Mesodermal cell (in vitro differentiated cells): ENCODE results near the gene GPR39. TPM values are rescaled to one million over a fixed set of nuclear protein-coding genes. Genes with fewer than 3 reads are reported as not detected.

Experiments
- H3K27ac ChIP-seq: 2 replicates; pipeline ENCODE4 v1.7.0; 2013; ENCODE audit warnings: mild to moderate bottlenecking, low read depth, low read length, moderate library complexity; ENCODE audit not compliant: severe bottlenecking
- H3K36me3 ChIP-seq: 2 replicates; pipeline ENCODE4 v1.7.1; 2013; ENCODE audit warnings: mild to moderate bottlenecking, low read length, moderate library complexity; ENCODE audit not compliant: control insufficient read depth, insufficient read depth
- H3K4me1 ChIP-seq: one replicate; pipeline ENCODE4 v1.7.1; 2013; ENCODE audit warnings: mild to moderate bottlenecking, low read length; ENCODE audit not compliant: insufficient read depth, control insufficient read depth, poor library complexity, severe bottlenecking
- H3K4me3 ChIP-seq: 2 replicates; pipeline ENCODE4 v1.7.0; 2013; ENCODE audit warnings: low read length, control low read depth, mild to moderate bottlenecking; ENCODE audit not compliant: insufficient read depth, poor library complexity, severe bottlenecking; ENCODE audit errors: extremely low read depth
- H3K9me3 ChIP-seq: 2 replicates; pipeline ENCODE4 v1.7.1; 2013; ENCODE audit warnings: mild to moderate bottlenecking, low read length, moderate library complexity; ENCODE audit not compliant: control insufficient read depth
- WGBS, 2 experiments: methylation state at CpG; one replicate each; pipeline ENCODE4 v1.1.5; 2013; ENCODE audit warnings: missing lambda C conversion rate in 2 of 2; ENCODE audit not compliant: insufficient coverage in 2 of 2; 5-methylcytosine and 5-hydroxymethylcytosine counted together
- polyA plus RNA-seq, 2 experiments: library from polyadenylated mRNA; stranded (reverse); fragments of 50-300 nt; gene quantifications; one replicate each; pipeline ENCODE4 v1.2.3, GENCODE V29; 2013

GPR39 gene
- 0.37 TPM for polyA plus RNA-seq (2013, experiment 1 of 2)
- polyA plus RNA-seq (2013, experiment 2 of 2) = not detected

DNA sequence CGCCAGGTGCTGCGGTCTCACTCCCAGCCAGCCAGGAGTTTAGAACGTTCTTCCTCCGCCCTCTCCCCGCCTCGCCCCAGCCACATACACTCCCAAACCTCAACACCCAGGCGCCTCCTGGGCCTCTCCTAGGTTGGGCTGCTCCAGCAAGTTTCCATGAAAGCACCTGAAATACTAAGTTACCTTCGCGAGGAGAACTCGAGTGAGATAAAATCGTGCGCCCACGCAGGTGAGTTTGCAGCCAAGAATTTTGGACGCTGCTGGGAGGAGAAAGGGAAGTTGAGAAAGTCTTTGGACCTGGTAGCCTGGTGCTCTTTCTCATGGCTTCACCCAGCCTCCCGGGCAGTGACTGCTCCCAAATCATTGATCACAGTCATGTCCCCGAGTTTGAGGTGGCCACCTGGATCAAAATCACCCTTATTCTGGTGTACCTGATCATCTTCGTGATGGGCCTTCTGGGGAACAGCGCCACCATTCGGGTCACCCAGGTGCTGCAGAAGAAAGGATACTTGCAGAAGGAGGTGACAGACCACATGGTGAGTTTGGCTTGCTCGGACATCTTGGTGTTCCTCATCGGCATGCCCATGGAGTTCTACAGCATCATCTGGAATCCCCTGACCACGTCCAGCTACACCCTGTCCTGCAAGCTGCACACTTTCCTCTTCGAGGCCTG lies at the start of gene GPR39:
TSS of gene GPR39 (plus strand) at position 83 of the 673 bp plus-strand sequence.
- peaks cover 5% of the 10 kb centered on the region for H3K4me1 ChIP-seq
- H3K27ac ChIP-seq = peak within 1 kb of the TSS; percentile 82
- H3K4me3 ChIP-seq = peak within 1 kb of the TSS; percentile 43
- H3K36me3 ChIP-seq = no peaks in the 10 kb centered on the region
- 59 to 68% methylated on average over 16 to 20 of the region's 23 CpGs for WGBS, 2 experiments
- no peaks in the 10 kb centered on the region for H3K9me3 ChIP-seq

DNA sequence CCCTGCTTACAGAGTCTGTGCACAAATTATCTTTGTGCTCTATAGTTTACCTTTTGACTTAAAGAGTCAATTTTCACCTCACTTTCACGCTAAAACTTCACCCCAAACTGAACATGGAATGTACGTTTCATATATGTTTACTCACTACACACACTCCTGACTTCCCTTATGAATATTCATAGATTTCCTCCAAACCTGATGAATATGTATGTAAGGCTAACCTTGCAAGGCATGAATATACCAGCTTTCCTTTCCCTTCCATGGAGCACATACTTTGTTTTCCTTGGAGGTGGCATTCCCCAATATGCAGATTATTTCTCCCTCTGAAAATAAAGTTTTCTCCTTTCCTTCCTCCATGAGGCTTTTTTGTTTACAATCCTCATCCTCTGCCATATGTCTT lies 48.4 kb upstream of the GPR39 start:
- no peaks in the 10 kb centered on the region for H3K36me3 ChIP-seq

DNA sequence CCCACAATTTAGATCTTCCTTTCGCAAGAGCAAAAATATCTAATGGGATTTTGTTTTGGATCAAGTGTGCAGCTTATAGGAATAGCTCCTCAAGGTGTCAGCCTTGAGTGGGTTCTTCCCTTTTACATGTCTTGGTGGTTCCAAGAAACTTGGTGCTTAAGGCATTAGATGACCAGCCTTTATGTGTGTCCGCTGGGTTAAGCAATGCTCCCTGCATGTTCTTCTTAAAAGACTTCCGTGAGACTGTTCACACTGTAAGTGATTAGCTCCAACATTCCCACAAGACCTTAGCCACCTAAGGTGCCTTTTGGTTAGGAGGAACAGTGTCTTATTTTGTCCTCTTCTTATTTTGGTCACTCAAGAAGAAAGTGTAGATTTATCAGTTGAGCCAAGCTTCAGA lies 44.3 kb upstream of the GPR39 start:
- Histone ChIP-seq H3K4me1 (no peaks in the 10 kb centered on the region), H3K36me3 (no peaks in the 10 kb centered on the region), H3K4me3 (no peak overlapping the region), H3K27ac (no peak overlapping the region), H3K9me3 (no peaks in the 10 kb centered on the region)
- WGBS, 2 experiments = 93 to 100% methylated on average over 1 to 2 of the region's 3 CpGs

More for the DNA sequence above, 48.4 kb upstream of the GPR39 start:
- WGBS, 2 experiments = 33 to 40% methylated on average over 2 of the region's 2 CpGs
- no peak overlapping the region for H3K27ac ChIP-seq
- no peaks in the 10 kb centered on the region for H3K4me1 ChIP-seq
- no peak overlapping the region for H3K4me3 ChIP-seq
- H3K9me3 ChIP-seq = no peaks in the 10 kb centered on the region

DNA sequence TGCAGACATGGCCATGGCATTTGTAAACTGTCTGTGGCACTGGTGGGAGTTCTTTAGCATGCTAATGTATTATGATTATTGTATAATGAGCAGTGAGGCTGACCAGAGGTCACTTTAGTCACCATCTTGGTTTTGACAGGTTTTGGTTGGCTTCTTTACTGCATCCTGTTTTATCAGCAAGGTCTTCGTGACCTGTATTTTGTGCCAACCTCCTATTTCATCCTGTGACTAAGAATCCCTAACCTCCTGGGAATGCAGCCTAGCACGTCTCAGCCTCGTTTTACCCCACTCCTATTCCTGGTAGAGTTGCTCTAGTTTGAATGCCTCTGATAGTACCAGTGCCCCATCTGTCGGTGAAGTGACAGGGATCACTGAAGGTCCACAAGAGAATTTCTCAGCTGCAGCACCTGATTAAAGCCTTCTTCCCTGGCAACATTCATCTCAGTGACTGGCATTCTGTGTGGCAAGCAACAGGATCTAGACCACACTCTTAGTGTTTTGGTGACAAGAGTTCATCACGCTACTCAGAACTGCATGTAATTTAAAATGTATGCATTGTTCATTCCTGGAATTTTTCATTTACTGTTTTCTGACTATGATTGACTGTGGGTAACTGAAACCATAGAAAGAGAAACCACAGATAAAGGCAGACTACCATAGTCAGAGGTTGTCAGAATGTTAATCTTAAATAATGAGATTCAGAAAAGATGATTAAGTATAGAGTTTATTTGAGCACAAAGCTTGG lies 43.0 kb upstream of the GPR39 start:
- Histone ChIP-seq H3K27ac (no peak overlapping the region), H3K4me3 (no peak overlapping the region), H3K36me3 (no peaks in the 10 kb centered on the region), H3K9me3 (no peaks in the 10 kb centered on the region), H3K4me1 (no peaks in the 10 kb centered on the region)
- 63 to 92% methylated on average over 4 to 5 of the region's 5 CpGs for WGBS, 2 experiments

DNA sequence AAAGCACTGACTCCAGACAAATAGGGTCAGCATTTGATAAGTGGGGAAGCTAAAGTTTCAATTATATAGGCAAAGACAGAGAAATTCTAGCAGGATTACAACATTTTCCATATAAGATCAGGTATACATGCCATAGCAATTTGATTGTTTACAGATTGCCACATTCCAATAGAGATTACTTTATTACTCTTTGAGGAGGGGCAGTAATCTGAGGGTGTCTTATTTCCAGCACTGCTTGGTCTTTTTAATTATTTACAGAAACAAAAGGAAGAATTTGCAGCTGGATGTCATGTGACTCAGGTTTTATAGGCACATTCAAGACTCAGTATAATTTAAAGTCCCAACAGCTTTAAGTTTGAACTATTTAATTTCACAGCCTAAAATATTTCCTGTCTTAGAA lies 42.5 kb upstream of the GPR39 start:
- Histone ChIP-seq H3K27ac (no peak overlapping the region), H3K4me3 (no peak overlapping the region), H3K9me3 (no peaks in the 10 kb centered on the region), H3K4me1 (no peaks in the 10 kb centered on the region), H3K36me3 (no peaks in the 10 kb centered on the region)

DNA sequence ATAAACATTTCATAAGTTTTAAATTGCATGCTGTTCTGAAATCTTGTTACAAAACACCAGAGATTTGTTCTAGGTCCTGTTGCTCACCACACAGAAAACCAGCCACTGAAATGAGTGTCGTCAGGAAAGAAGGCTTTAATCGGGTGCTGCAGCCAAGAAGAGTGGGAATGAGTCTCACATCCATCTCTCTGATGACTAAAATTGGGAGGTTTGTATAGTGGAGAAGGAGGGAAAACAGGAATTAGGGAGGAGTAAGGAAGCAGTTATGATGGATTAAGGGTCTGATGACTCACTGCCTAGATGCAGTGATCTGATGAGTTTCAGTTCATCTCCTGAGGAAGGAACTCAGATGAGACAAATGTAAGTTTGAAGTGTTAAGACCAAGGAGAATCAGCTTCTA lies 42.1 kb upstream of the GPR39 start:
- no peak overlapping the region for H3K27ac ChIP-seq

DNA sequence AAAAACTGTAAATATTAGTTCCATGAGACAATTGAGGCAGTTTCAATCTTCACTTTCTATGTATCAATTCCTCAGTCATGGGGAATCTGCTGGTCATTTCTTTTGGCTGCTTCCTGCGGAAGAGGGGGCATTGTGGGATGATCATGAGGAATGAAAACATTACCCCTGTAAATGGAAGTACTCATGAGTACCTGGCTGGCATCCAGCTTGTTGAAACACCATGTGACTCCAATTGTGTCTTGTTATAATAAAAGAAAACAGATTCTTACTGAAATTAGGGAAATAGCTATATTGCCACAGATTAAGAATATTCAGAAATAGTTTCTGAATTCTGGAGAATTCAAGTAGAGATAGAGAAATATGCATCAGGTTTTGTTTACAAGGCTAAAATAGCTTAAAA lies 41.6 kb upstream of the GPR39 start:
- Histone ChIP-seq H3K4me3 (no peak overlapping the region), H3K27ac (no peak overlapping the region)

More for the DNA sequence above, 42.1 kb upstream of the GPR39 start:
- no peaks in the 10 kb centered on the region for H3K9me3 ChIP-seq
- H3K4me3 ChIP-seq = no peak overlapping the region
- H3K4me1 ChIP-seq = no peaks in the 10 kb centered on the region
- H3K36me3 ChIP-seq = no peaks in the 10 kb centered on the region
- 92 to 94% methylated on average over 2 of the region's 2 CpGs for WGBS, 2 experiments

DNA sequence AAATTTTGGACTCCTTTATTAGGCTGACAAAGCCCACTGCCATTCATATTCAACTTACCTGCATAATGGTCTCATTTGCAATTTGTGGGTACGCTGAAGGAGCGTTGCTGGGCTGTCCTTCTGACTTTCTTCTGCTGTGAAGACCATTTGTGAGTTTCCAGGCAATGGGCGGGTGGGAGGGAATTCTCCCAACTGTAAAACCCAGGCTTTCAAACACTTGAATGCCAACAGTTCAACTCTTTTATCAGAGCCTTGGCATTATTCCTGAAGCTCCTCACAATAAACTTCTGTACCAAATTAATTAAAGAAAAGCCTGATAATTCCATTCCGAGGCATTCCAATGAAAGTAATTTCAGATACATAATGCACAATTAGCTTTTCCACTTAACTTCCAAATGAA lies 35.2 kb upstream of the GPR39 start:
- Histone ChIP-seq H3K4me3 (no peak overlapping the region), H3K4me1 (peaks cover 4% of the 10 kb centered on the region), H3K36me3 (no peaks in the 10 kb centered on the region), H3K9me3 (no peaks in the 10 kb centered on the region), H3K27ac (no peak overlapping the region)
- WGBS, 2 experiments = 72 to 73% methylated on average over 2 of the region's 4 CpGs

More for the DNA sequence above, 41.6 kb upstream of the GPR39 start:
- Histone ChIP-seq H3K9me3 (no peaks in the 10 kb centered on the region), H3K4me1 (no peaks in the 10 kb centered on the region), H3K36me3 (no peaks in the 10 kb centered on the region)
- no CpG with 5 or more reads among the region's 1 CpG for WGBS, 2 experiments

DNA sequence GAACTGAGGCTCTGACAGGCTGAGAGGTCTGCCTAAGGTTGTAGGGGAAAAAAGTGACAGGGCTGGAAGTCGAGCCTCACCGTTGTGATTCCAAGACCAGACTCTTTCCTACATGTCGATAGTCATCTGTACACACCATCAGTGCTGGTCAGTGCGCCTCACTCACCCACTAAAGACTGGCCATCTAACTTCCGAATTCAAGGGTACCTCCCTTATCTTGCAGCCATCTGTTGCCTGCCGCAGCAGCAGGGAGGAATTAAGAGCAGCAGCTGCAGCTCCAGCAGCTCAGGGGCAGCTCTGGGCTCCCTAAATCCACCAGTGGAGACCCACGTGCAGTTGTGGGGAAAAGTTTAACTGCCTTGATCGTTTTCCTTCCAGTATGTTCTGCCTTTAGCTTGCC lies 32.6 kb upstream of the GPR39 start:
- WGBS, 2 experiments = 76 to 78% methylated on average over 7 to 8 of the region's 8 CpGs
- H3K9me3 ChIP-seq = no peaks in the 10 kb centered on the region
- no peak overlapping the region for H3K4me3 ChIP-seq
- H3K27ac ChIP-seq = no peak overlapping the region
- H3K4me1 ChIP-seq = peaks cover 4% of the 10 kb centered on the region
- no peaks in the 10 kb centered on the region for H3K36me3 ChIP-seq

DNA sequence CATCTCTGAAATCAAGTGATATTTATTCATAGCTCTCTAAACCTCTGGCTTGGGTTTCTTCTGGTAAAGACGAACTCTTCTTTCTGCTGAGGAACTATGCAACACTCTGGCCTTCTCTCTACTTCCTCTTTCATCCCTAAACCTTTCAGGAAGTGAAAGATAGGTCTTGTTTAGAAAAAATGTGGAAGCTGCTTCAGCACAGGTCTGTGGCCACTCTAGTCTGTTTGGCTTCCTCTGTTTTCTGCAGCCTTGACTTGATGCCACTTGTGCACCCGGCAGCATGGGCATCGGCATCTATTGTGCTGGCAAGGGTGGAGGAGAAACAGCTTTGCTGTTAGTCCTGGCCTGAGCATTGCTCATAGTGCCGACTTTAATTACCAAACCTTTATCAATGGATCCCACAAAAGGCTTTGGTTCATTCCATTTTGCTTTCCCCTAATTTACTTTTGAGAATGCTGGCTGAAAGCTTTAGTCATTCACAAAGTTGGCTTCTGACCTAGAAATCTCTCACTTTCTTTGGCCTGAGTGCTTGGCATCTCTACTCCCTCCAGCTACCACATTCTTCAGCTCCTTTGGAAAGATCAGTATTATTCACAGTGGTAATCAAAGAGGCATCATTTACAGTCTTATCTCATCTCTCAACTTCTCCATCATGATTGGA lies 32.0 kb upstream of the GPR39 start:
- WGBS, 2 experiments = 91 to 100% methylated on average over 3 to 4 of the region's 4 CpGs
- no peaks in the 10 kb centered on the region for H3K36me3 ChIP-seq
- H3K4me3 ChIP-seq = no peak overlapping the region
- H3K9me3 ChIP-seq = no peaks in the 10 kb centered on the region
- H3K27ac ChIP-seq = no peak overlapping the region
- peaks cover 4% of the 10 kb centered on the region for H3K4me1 ChIP-seq
